GM13977 (cell line): Measurements from ENCODE around the gene SLC29A1.

Experiments used
- DNase-seq: peaks from one replicate; pipeline ENCODE4 v3.0.0; 2012; ENCODE audit warnings: low spot score
- in situ Hi-C: fragments of 300-500 bp; cut with MboI; formaldehyde crosslinking; loops from one replicate; pipeline ENCODE4 v1.12.0; 2022; ENCODE audit warnings: low sequenced_read_pairs, low pct_unique_long_range_greater_than_20kb, mixed read lengths, inconsistent platforms; ENCODE audit not compliant: unreplicated experiment
- TF ChIP-seq, protein P1 (sequence below): IDR thresholded peaks from 2 replicates; pipeline ENCODE4 v1.5.1; 2012; ENCODE audit warnings: mild to moderate bottlenecking, control low read depth; ENCODE audit not compliant: insufficient read depth; ENCODE audit errors: extremely low read depth, missing control alignments

The SLC29A1 gene

DNA sequence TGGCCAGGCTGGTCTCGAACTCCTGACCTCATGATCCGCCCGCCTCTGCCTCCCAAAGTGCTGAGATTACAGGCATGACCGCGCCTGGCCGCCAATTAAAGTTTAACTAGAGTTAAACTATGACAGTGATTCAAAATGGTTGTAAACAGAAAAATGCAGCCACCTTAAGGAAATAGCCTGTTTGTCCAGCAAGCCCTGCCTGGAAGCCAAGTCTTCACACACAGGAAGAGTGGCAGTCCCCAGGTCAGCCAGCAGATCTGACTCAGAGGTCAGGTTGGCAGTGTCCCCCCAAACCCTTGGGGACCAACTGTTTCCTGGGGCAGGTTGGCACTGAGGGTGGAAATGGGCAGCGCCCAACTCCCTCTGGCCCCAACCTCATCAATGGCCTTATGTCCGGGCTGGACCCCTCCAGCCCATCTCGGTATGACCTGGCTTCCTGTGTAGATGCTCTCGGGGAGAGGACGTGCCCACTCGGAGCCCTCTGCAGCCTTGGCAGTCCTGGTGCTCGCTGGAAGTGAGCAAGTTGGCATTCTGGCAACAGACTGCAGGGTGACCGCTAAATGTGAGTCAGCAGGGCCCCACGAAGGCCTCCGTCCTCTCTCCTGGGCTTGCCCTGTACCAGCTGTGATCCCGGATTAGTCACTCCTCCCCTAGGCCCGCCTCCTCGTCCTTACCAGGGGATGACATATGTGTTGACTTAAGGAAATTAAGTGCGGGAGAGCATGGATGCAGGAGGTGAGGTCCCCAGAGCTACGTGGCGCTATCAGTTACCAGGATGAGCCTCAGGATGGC, 13.8 kb downstream of the SLC29A1 start:
- in situ Hi-C loops, result loop anchor here (5.0 kb wide), 1 partner anchor 65 kb away; no protein-coding TSS in a partner anchor
- TF ChIP-seq, protein P1, sequence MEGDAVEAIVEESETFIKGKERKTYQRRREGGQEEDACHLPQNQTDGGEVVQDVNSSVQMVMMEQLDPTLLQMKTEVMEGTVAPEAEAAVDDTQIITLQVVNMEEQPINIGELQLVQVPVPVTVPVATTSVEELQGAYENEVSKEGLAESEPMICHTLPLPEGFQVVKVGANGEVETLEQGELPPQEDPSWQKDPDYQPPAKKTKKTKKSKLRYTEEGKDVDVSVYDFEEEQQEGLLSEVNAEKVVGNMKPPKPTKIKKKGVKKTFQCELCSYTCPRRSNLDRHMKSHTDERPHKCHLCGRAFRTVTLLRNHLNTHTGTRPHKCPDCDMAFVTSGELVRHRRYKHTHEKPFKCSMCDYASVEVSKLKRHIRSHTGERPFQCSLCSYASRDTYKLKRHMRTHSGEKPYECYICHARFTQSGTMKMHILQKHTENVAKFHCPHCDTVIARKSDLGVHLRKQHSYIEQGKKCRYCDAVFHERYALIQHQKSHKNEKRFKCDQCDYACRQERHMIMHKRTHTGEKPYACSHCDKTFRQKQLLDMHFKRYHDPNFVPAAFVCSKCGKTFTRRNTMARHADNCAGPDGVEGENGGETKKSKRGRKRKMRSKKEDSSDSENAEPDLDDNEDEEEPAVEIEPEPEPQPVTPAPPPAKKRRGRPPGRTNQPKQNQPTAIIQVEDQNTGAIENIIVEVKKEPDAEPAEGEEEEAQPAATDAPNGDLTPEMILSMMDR, result no peak
- DNase-seq, result peak; percentile 75

DNA sequence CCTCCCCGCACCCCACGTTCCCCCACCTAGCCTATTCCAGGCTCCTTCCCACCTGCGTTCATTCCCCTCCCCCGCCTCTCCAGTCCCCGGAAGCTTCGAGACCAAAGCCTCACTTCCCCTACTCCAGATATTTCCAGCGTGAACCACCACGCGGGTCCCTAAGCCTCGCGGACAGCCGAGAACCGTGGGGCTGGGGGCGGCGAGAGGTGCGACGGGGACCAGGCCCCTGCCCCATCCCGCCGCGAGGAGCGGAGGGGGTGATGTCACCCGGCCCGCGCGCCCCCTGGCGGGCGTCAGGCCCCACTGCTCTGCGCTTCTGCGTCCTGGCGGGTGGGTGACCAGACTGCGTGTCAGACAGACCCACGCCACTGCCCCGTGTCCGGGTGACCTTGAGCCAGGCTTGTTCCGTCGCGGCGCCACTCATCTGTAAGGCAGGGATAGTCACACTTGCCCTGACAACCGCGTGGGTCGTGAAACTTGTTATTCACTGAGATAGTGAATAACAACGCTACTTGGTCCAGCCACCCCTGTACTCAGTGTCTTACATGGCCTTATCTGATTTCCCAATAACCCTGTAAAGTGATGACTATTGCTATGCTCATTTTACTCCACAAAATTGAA, 14.5 kb downstream of the SLC29A1 start:
- in situ Hi-C loops, result loop anchor here (5.0 kb wide), 1 partner anchor 66 kb away; no protein-coding TSS in a partner anchor
- TF ChIP-seq, protein P1, result peak; percentile 98
- peak; percentile 87 for DNase-seq

DNA sequence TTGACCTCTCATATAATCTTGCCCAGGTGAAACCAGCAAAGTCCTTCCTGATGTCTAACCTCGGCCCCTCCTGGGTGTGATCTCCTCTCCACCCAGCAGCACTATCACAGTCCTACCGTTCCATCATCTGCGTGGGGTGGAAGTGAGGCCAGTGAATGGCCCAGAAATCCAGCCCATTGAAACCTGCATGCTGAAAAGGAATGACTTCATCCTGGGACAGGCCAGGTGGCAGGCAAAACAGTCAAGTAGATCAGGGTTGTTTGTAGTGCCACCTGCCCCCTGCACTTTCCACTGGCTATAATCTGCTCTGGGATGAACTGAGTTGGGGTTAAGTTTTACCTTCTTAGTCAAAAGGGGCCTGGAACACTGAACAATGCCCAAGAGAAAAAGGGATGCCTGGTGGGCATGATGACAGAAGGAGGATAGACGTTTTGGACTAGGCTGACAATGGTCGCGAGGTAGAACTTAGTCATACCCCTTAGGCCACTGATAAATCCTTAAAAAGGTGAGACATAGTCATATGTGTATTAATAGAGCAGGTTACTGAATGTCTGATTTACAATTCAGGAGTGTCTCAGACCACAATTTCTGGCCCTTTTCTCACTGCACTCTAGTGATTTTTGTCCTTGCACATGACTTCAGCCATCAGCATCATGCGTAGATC, 15.4 kb downstream of the SLC29A1 start:
- TF ChIP-seq, protein P1, result no peak
- in situ Hi-C loops, result loop anchor here (5.0 kb wide), 1 partner anchor 67 kb away; no protein-coding TSS in a partner anchor
- no peak for DNase-seq

DNA sequence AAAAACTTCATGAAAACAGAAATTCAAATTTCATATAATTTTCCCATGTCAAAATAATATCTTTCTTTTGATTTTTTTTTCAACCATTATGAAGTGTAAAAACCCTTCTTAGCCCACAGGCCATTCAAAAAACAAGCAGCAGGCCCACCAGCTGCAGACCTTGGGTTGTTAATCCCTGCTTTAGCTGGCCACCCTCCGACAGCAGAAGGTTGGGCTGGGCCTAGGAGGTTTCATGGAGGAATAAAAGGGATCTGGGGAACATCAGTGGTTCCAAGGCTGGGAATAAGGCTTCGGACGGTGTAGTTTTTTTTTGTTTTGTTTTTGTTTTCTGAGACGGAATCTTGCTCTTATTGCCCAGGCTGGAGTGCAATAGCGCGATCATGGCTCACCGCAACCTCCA, 19.9 kb downstream of the SLC29A1 start:
- no peak for DNase-seq
- in situ Hi-C loops, result no loop called here
- TF ChIP-seq, protein P1, result no peak

DNA sequence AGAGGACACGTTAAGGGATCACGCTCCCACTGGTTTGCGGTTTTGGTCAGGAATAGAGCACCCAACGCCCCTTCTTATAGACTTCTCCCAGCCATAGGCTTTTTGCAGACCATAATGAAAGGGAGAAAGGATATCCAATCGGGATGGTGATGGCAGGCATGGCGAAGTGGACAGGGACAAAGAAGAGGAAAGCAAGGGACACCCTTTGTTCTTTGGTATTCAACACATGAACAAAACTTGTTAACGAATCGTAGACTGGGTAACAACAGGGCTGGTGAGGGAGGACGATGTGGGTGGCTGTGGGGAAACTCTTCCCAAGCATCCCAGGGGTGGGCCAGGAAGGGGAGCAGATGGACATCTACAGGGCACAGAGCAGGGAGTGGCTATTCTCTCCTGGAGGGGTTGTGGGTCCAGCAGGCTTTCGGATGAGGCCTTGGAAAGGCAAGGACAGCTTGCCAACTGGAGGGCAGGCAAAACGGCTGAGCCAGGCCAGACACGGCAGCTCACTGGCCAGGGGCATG, 22.1 kb downstream of the SLC29A1 start:
- in situ Hi-C loops, result no loop called here
- TF ChIP-seq, protein P1, result no peak

DNA sequence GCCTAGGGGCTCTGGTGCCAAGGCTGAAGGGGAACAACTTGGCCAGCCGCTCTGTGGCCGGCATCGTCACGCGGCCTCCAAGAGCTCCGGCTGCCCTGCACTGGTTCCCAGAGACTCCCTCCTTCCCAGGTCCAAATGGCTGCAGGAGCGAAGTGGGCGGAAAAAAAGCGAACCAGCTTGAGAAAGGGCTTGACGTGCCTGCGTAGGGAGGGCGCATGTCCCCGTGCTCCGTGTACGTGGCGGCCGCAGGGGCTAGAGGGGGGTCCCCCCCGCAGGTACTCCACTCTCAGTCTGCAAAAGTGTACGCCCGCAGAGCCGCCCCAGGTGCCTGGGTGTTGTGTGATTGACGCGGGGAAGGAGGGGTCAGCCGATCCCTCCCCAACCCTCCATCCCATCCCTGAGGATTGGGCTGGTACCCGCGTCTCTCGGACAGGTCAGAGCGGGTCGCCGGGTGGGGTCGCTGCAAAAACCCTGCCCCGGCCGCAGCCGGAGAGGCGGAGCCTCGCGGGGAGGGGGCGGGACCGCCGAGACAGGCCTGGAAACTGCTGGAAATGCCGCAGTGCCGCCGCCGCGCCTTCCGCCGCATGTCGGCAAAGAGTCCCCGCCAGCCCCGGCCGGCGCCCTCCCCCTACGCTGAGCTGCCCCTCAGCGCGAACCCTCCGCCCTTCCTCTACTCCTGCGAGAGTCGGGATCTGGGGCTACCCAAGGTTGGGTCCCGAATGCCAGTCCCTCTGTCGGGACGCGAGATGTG, 22.7 kb downstream of the SLC29A1 start:
- in situ Hi-C loops, result no loop called here
- DNase-seq, result peak; percentile 88
- TF ChIP-seq, protein P1, result peak; percentile 61

More for the DNA sequence above, 22.1 kb downstream of the SLC29A1 start:
- DNase-seq, result no peak
